ENCODE results near the gene DUSP5. TPM values are rescaled to one million over a fixed set of nuclear protein-coding genes. Genes with fewer than 3 reads are reported as not detected.

The DUSP5 gene
- total RNA-seq, 1 donor from 2014 or later, result 15.0 TPM

DNA sequence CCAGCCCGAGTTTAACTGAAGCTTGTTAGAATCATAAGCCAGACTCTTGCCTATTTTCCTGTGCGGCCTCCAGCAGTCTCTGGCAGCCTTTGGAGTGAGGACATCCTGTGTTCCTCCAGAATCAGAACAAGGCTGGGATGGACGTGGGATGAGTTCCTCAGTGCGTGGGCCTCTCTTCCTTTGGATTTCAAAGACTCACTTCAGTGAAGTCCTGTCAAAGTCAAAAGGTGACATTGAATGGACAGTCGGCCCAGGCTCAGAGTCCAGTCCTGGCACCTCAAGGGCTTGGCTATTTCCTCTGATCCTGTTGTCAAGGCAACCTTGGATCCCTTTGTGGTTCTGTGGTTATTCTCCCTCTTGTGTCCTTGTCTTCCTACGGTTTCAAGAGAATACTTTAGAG is 48.4 kb downstream of the DUSP5 start:
- Histone ChIP-seq H3K4me3 (no peak overlapping the region), H3K36me3 (no peaks in the 10 kb centered on the region), H3K9me3 (replicated peaks) (no peaks in the 10 kb centered on the region), H3K4me1 (peaks cover 12% of the 10 kb centered on the region), H3K27ac (replicated peaks) (peak overlapping the region; percentile 51), H3K27me3 (ENCODE audit: low read depth) (no peaks in the 10 kb centered on the region)
- no peak for DNase-seq
- TF ChIP-seq, protein P1, sequence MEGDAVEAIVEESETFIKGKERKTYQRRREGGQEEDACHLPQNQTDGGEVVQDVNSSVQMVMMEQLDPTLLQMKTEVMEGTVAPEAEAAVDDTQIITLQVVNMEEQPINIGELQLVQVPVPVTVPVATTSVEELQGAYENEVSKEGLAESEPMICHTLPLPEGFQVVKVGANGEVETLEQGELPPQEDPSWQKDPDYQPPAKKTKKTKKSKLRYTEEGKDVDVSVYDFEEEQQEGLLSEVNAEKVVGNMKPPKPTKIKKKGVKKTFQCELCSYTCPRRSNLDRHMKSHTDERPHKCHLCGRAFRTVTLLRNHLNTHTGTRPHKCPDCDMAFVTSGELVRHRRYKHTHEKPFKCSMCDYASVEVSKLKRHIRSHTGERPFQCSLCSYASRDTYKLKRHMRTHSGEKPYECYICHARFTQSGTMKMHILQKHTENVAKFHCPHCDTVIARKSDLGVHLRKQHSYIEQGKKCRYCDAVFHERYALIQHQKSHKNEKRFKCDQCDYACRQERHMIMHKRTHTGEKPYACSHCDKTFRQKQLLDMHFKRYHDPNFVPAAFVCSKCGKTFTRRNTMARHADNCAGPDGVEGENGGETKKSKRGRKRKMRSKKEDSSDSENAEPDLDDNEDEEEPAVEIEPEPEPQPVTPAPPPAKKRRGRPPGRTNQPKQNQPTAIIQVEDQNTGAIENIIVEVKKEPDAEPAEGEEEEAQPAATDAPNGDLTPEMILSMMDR (IDR thresholded peaks at IDR 0.05; ENCODE audit: borderline replicate concordance), result no peak
- intact Hi-C loops (cut with micrococcal nuclease), result loop anchor here (2.0 kb wide), 1 partner anchor 235 kb away; no protein-coding TSS in a partner anchor

DNA sequence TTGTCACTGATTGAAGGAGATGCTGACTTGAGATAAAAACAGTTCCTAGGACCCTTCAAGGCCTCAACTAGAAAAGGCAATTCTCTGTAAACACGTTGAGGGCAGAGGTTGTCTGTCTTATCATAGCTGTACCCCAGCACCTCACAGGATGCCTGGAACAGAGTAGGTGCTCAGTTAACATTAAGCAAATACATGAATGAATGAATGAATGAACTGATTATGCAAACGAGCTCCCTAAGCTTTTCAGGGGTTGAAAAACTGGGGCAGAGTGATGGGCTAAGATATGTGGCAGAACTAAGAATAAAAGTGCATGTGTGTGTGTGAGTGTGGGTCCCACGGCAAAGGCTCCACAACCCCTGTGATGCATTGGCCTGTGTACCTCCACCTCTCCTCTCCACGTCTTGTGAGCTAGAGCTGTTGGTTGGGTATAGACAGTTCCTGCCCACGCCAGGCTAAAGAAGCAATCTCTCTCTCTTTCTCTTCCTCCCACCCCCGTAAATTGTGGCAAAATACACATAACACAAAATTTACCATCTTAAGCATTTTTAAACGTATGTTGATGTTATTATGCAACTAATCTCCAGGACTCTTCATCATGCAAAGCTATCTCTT is 48.9 kb downstream of the DUSP5 start:
- Histone ChIP-seq H3K9me3 (replicated peaks) (no peaks in the 10 kb centered on the region), H3K36me3 (no peaks in the 10 kb centered on the region), H3K4me1 (peaks cover 12% of the 10 kb centered on the region), H3K27ac (replicated peaks) (peak overlapping the region; percentile 51), H3K4me3 (no peak overlapping the region), H3K27me3 (ENCODE audit: low read depth) (no peaks in the 10 kb centered on the region)
- TF ChIP-seq, protein P1 (IDR thresholded peaks at IDR 0.05; ENCODE audit: borderline replicate concordance), result no peak
- no peak for DNase-seq
- intact Hi-C loops (cut with micrococcal nuclease), result loop anchor here (2.0 kb wide), 1 partner anchor 236 kb away; no protein-coding TSS in a partner anchor

DNA sequence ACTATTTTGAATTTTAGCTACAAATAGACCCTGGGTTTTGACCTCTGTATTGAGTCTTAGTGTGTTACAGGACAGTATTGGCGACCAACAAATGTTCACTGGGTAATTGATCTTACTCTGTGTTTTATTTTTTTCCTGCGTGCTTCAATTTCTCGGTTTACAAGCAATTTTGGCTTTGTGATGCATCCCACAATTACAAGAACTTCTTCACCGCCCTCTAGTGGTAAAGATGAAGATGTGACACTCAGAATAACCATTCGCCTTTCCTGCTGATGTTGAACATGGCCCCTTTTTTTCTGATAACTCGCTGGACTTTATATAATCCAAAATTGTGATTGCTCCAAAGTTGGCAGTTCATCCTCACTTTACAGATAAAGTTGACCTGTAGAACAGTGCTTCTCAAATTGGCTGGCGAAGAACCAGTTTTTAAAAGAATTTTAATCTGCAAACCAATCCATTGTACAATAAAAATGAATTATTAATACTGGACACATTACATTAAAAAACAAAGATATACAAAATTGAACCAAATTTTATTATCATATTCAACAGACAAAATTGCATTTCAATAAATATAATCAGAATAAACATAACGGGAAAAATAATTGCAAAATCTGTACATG is 49.5 kb downstream of the DUSP5 start:
- Histone ChIP-seq H3K4me1 (peaks cover 12% of the 10 kb centered on the region), H3K27me3 (ENCODE audit: low read depth) (no peaks in the 10 kb centered on the region), H3K9me3 (replicated peaks) (no peaks in the 10 kb centered on the region), H3K4me3 (no peak overlapping the region), H3K27ac (replicated peaks) (no peak overlapping the region), H3K36me3 (no peaks in the 10 kb centered on the region)
- DNase-seq, result no peak
- TF ChIP-seq, protein P1 (IDR thresholded peaks at IDR 0.05; ENCODE audit: borderline replicate concordance), result peak; percentile 87
- intact Hi-C loops (cut with micrococcal nuclease), result loop anchor here (2.0 kb wide), 1 partner anchor 236 kb away; no protein-coding TSS in a partner anchor

GRCh38 chr10:110548002-110548401 is 50.3 kb downstream of the DUSP5 start:
- DNase-seq, result no peak
- H3K4me1 ChIP-seq, result peaks cover 12% of the 10 kb centered on the region
- H3K27me3 ChIP-seq (ENCODE audit: low read depth), result no peaks in the 10 kb centered on the region
- H3K4me3 ChIP-seq, result no peak overlapping the region
- H3K36me3 ChIP-seq, result no peaks in the 10 kb centered on the region
- no peak overlapping the region for H3K27ac ChIP-seq (replicated peaks)
- intact Hi-C loops (cut with micrococcal nuclease), result no loop called here
- no peaks in the 10 kb centered on the region for H3K9me3 ChIP-seq (replicated peaks)
- TF ChIP-seq, protein P1 (IDR thresholded peaks at IDR 0.05; ENCODE audit: borderline replicate concordance), result no peak

DNA sequence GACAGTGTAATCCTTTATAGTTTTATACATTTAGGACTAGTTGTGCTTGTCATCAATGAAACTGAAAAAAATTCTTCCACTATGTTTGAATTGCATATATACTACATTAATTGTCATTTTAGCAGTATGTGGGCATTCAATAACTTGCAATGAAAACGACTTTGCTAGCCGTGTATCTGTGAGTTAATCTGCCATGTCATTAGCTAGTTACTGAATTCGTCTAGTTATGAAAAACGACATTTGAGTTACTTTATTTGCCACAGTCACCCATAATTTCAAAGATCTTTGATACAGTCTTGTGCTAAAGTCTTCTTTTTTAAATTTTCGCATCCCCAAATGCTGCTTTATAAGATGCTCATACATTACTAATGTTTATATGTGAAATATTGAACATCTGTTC is 51.5 kb downstream of the DUSP5 start:
- Histone ChIP-seq H3K9me3 (replicated peaks) (no peaks in the 10 kb centered on the region), H3K4me1 (peaks cover 12% of the 10 kb centered on the region), H3K27me3 (ENCODE audit: low read depth) (no peaks in the 10 kb centered on the region), H3K27ac (replicated peaks) (no peak overlapping the region), H3K36me3 (no peaks in the 10 kb centered on the region), H3K4me3 (no peak overlapping the region)
- DNase-seq, result no peak
- TF ChIP-seq, protein P1 (IDR thresholded peaks at IDR 0.05; ENCODE audit: borderline replicate concordance), result no peak
- intact Hi-C loops (cut with micrococcal nuclease), result no loop called here
